Lower leg skin (tissue), 3 donors: ENCODE data around the gene COPZ1.

Experiments used
- POLR2A ChIP-seq, 2 donors: fragments of 450-650 bp; IDR thresholded peaks; one replicate each; pipeline ENCODE4 v1.6.1; 2016 to 2017; ENCODE audit warnings: antibody characterized with exemption in 2 of 2, mild to moderate bottlenecking in 1 of 2, moderate library complexity in 1 of 2
- TF ChIP-seq, protein P1 (sequence below), 3 donors: fragments of 450-650 bp; IDR thresholded peaks; one replicate each; pipeline ENCODE4 v1.5.1; 2016; ENCODE audit warnings: antibody characterized with exemption in 3 of 3, mild to moderate bottlenecking in 3 of 3, moderate library complexity in 2 of 3

DNA sequence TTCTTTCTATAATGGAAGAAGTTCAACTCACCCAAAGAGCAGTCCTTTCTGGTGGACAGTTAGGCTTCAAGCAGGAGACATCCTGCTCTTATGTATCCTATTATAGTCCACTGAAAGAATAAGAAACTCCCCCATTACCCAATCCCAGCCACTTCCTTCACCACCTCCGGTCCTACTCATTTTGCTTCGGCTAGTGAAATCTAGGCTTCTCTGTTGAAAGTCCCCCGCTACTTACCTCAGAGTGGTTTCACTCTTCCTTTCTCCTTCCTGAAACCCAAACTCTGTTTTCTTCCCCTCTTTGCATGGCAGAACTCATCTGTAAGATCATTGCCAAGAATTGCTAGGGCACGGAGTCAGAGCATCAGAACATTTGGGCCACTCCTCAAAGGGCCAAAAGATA, 39.5 kb downstream of the COPZ1 start, which contains the start of gene GPR84:
- TF ChIP-seq, protein P1, sequence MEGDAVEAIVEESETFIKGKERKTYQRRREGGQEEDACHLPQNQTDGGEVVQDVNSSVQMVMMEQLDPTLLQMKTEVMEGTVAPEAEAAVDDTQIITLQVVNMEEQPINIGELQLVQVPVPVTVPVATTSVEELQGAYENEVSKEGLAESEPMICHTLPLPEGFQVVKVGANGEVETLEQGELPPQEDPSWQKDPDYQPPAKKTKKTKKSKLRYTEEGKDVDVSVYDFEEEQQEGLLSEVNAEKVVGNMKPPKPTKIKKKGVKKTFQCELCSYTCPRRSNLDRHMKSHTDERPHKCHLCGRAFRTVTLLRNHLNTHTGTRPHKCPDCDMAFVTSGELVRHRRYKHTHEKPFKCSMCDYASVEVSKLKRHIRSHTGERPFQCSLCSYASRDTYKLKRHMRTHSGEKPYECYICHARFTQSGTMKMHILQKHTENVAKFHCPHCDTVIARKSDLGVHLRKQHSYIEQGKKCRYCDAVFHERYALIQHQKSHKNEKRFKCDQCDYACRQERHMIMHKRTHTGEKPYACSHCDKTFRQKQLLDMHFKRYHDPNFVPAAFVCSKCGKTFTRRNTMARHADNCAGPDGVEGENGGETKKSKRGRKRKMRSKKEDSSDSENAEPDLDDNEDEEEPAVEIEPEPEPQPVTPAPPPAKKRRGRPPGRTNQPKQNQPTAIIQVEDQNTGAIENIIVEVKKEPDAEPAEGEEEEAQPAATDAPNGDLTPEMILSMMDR (IDR thresholded peaks at IDR 0.05) = no peak
- no peak for TF ChIP-seq POLR2A (IDR thresholded peaks at IDR 0.05)
